Nephron progenitor cell (in vitro differentiated cells): ENCODE data around the gene OR1D2.
A peak's percentile ranks its signal among the peaks of the same experiment; 100 is the strongest.
"Not testable (repeated sequence)": the region's sequence is repeated elsewhere in the genome, so short reads cannot be mapped to it uniquely, and the experiment has no call there.

Experiments
- DNase-seq: peaks from one replicate; pipeline ENCODE4 v3.0.0; 2021
- H3K27ac Mint-ChIP-seq: 2 replicates; pipeline ENCODE4 v1.8.0; 2021; ENCODE audit warnings: mild to moderate bottlenecking, moderate library complexity, mixed read lengths
- H3K27me3 Mint-ChIP-seq: 2 replicates; pipeline ENCODE4 v1.8.0; 2021; ENCODE audit warnings: mild to moderate bottlenecking, low read depth, mixed read lengths; ENCODE audit not compliant: poor library complexity
- H3K36me3 Mint-ChIP-seq: 2 replicates; pipeline ENCODE4 v1.8.0; 2021; ENCODE audit warnings: low read depth, mixed read lengths
- H3K4me1 Mint-ChIP-seq: 2 replicates; pipeline ENCODE4 v1.8.0; 2021; ENCODE audit warnings: mixed read lengths
- H3K4me3 Mint-ChIP-seq: 2 replicates; pipeline ENCODE4 v1.8.0; 2021; ENCODE audit warnings: mild to moderate bottlenecking, moderate library complexity, mixed read lengths
- H3K9me3 Mint-ChIP-seq: 2 replicates; pipeline ENCODE4 v1.8.0; 2021; ENCODE audit warnings: mild to moderate bottlenecking, moderate library complexity, mixed read lengths
- TF ChIP-seq, protein P1 (sequence below): fragments of 200-600 bp; sonication (generic); IDR thresholded peaks from 2 replicates; pipeline ENCODE4 v1.5.0; 2021; ENCODE audit warnings: antibody characterized with exemption

Gene OR1D2

GRCh38 chr17:3104322-3104721 lies at the start of gene OR1D2:
Gene OR1D2, minus strand, starts transcription at chr17:3104422. Its CDS starts 11,426 bp downstream, at chr17:3092996.
- peaks cover 57% of the 10 kb centered on the region for H3K9me3 Mint-ChIP-seq

GRCh38 chr17:3137494-3137893 lies 33.3 kb upstream of the OR1D2 start:
- not testable (repeated sequence) for H3K36me3 Mint-ChIP-seq, H3K4me1 Mint-ChIP-seq, H3K4me3 Mint-ChIP-seq, DNase-seq, H3K27me3 Mint-ChIP-seq, H3K27ac Mint-ChIP-seq
- H3K9me3 Mint-ChIP-seq: peaks cover 63% of the 10 kb centered on the region

More at GRCh38 chr17:3104322-3104721, at the start of gene OR1D2:
- TF ChIP-seq, protein P1, sequence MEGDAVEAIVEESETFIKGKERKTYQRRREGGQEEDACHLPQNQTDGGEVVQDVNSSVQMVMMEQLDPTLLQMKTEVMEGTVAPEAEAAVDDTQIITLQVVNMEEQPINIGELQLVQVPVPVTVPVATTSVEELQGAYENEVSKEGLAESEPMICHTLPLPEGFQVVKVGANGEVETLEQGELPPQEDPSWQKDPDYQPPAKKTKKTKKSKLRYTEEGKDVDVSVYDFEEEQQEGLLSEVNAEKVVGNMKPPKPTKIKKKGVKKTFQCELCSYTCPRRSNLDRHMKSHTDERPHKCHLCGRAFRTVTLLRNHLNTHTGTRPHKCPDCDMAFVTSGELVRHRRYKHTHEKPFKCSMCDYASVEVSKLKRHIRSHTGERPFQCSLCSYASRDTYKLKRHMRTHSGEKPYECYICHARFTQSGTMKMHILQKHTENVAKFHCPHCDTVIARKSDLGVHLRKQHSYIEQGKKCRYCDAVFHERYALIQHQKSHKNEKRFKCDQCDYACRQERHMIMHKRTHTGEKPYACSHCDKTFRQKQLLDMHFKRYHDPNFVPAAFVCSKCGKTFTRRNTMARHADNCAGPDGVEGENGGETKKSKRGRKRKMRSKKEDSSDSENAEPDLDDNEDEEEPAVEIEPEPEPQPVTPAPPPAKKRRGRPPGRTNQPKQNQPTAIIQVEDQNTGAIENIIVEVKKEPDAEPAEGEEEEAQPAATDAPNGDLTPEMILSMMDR: no peak
- Mint-ChIP-seq H3K27me3 (peaks cover 5% of the 10 kb centered on the region), H3K36me3 (no peaks in the 10 kb centered on the region), H3K4me1 (no peaks in the 10 kb centered on the region), H3K27ac (no peak within 1 kb of the TSS), H3K4me3 (no peak within 1 kb of the TSS)
- DNase-seq: no peak

GRCh38 chr17:3127451-3127850 lies 23.2 kb upstream of the OR1D2 start, which contains the start of gene OR1G1:
Gene OR1G1, minus strand, starts transcription at chr17:3127551. Its CDS starts 0 bp downstream, at chr17:3127551.
- Mint-ChIP-seq H3K27me3 (peaks cover 6% of the 10 kb centered on the region), H3K4me1 (no peaks in the 10 kb centered on the region), H3K36me3 (no peaks in the 10 kb centered on the region), H3K27ac (no peak within 1 kb of the TSS), H3K4me3 (no peak within 1 kb of the TSS), H3K9me3 (peaks cover 67% of the 10 kb centered on the region)
- DNase-seq: no peak
- TF ChIP-seq, protein P1: no peak

- H3K4me3 Mint-ChIP-seq, DNase-seq, H3K4me1 Mint-ChIP-seq, H3K9me3 Mint-ChIP-seq, H3K36me3 Mint-ChIP-seq, H3K27ac Mint-ChIP-seq: not testable (repeated sequence)
- H3K27me3 Mint-ChIP-seq: peaks cover 14% of the 10 kb centered on the region
These were observed 30.4 kb downstream of the OR1D2 start for GRCh38 chr17:3073850-3074249.

DNA sequence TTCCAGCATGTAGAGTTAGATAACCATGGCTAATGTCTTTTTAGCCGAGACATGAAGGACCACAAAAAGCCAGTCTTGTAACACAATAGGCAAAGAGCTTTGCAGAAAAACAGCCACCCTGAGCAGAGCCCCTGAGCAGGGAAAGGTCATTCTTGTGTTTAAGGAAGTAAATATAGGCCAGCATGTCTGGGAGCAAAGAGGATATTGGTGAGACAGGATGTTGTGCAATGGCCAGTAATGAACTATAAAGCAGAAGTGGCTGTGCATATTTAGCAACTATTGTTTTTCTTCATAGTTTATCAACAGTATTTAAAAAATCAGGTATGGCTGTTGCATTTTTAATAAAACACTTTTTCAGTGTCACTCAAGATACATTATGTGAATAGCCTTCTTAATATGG lies 39.0 kb downstream of the OR1D2 start:
- not testable (repeated sequence) for H3K27me3 Mint-ChIP-seq, H3K27ac Mint-ChIP-seq, H3K4me1 Mint-ChIP-seq, H3K4me3 Mint-ChIP-seq, H3K9me3 Mint-ChIP-seq, DNase-seq, H3K36me3 Mint-ChIP-seq

GRCh38 chr17:3063507-3063906 lies 40.7 kb downstream of the OR1D2 start, which contains the start of gene OR1D5:
Gene OR1D5, minus strand, starts transcription at chr17:3063607. Its CDS starts 0 bp downstream, at chr17:3063607.
- not testable (repeated sequence) for H3K4me1 Mint-ChIP-seq, H3K27me3 Mint-ChIP-seq, DNase-seq, H3K27ac Mint-ChIP-seq, H3K4me3 Mint-ChIP-seq, H3K9me3 Mint-ChIP-seq, H3K36me3 Mint-ChIP-seq

DNA sequence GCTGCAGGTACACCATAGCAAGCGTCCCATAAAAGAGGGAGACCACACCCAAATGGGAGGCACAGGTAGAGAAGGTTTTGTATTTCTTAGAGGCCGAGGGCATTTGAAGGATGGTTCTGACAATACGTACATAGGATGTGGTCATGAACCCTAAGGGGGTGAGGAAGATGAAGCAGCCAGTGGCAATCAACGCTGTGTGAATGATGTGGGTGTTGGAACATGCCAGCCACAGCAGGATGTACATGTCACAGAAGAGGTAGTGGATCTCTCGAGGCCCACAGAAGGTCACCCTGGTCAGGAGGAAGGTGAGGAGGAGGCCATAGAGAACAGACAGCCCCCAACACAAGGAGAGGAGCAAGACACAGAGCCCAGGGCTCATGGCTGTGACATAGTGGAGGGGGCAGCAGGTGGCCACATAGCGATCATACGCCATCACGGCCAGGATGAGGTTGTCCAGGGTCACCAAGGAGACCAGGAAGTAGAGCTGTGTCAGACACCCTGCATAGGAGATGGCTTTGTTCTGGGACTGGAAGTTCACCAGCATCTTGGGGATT lies 41.3 kb downstream of the OR1D2 start:
- not testable (repeated sequence) for DNase-seq, H3K27me3 Mint-ChIP-seq, H3K9me3 Mint-ChIP-seq, H3K4me1 Mint-ChIP-seq, H3K4me3 Mint-ChIP-seq, H3K36me3 Mint-ChIP-seq, H3K27ac Mint-ChIP-seq

DNA sequence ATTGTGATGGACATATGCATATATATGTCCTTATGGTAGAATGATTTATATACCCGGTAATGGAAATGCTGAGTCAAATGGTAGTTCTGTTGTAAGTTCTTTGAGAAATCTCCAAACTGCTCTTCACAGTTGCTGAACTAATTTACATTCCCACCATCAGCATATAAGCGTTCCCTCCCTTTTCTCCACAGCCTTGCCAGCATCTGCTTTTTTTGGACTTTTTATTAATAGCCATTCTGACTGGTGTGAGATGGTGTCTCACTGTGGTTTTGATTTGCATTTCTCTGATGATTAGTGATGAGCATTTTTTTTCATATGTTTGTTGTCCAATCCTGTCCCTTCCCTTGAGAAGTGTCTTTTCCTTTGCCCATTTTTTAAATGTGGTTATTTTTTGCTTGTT lies 49.4 kb downstream of the OR1D2 start:
- H3K27me3 Mint-ChIP-seq: peaks cover 12% of the 10 kb centered on the region
- not testable (repeated sequence) for H3K36me3 Mint-ChIP-seq, H3K4me3 Mint-ChIP-seq

DNA sequence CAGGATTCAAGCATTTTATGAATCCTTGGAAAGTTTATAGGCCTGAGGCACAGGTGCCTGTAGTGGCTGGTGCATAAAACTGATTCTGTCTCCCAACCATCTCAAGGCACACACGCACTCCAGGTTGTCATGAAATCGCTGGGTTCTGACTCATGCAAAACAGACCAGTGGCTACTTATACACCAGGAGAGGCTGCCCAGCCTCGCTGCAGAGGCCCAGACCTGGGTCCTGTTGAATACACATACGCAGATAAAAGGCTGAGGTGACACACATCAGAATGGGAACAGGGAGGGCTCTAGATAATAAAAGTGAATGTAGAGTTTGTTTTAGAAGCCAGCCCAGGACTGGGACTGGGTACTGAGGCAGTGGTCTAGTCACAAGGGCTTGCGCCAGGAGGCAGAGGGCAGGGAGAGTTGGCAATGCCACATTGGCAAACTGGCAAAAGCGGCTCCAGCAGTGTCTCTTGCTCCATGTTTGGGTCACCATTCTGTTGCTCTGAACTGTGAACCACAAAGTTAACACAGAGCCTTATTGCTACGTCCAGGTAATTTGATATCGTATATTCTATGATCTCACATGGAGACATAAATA lies 54.4 kb downstream of the OR1D2 start:
- Mint-ChIP-seq H3K27ac (no peak overlapping the region), H3K9me3 (peaks cover 11% of the 10 kb centered on the region), H3K4me3 (peak overlapping the region; percentile 91), H3K36me3 (no peaks in the 10 kb centered on the region), H3K4me1 (peaks cover 6% of the 10 kb centered on the region), H3K27me3 (peaks cover 19% of the 10 kb centered on the region)
- DNase-seq: no peak
- TF ChIP-seq, protein P1: no peak

More for the DNA sequence above, 49.4 kb downstream of the OR1D2 start:
- H3K9me3 Mint-ChIP-seq, H3K4me1 Mint-ChIP-seq, H3K27ac Mint-ChIP-seq, DNase-seq: not testable (repeated sequence)
